Tibial nerve (tissue), 4 donors: ENCODE measurements around the gene MCM6.

ENCODE experiments used
- EP300 ChIP-seq, 2 donors: sonication (generic); formaldehyde crosslinking; IDR thresholded peaks; one replicate each; pipeline ENCODE4 v1.6.1; 2017; ENCODE audit warnings: antibody characterized with exemption in 2 of 2, mild to moderate bottlenecking in 1 of 2
- POLR2A ChIP-seq, 2 donors: fragments of 450-650 bp; IDR thresholded peaks; one replicate each; pipeline ENCODE4 v1.6.1; 2017; ENCODE audit warnings: antibody characterized with exemption in 2 of 2, mild to moderate bottlenecking in 2 of 2, moderate library complexity in 2 of 2
- TF ChIP-seq, protein P1 (sequence below), 5 experiments: fragments of 200-600 bp in 3 of 5; fragments of 450-650 bp in 2 of 5; sonication (generic) in 3 of 5; IDR thresholded peaks; one replicate each; pipeline ENCODE4 v1.5.1; 2016 to 2019; ENCODE audit warnings: antibody characterized with exemption in 5 of 5, mild to moderate bottlenecking in 3 of 5, moderate library complexity in 2 of 5

DNA sequence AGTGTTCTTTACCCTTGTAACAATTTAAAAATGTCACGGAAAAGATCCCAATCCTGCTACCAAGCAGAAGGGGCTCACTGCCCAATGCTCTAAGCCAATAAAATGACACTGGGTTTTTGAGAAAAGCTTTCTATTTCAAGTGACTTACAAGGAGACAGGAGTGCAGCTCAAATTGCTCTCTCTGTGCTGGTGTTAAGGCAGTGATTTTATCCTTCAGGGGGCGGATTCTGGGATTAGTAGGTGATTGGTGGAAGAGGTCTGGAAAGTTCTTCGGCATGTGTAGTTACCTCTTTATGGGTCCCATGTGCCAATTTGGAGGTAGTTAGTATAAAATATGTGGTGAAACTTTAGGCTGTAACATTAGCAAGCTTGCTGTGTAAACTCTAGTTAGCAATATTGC, 27.4 kb upstream of the MCM6 start:
- TF ChIP-seq, protein P1, sequence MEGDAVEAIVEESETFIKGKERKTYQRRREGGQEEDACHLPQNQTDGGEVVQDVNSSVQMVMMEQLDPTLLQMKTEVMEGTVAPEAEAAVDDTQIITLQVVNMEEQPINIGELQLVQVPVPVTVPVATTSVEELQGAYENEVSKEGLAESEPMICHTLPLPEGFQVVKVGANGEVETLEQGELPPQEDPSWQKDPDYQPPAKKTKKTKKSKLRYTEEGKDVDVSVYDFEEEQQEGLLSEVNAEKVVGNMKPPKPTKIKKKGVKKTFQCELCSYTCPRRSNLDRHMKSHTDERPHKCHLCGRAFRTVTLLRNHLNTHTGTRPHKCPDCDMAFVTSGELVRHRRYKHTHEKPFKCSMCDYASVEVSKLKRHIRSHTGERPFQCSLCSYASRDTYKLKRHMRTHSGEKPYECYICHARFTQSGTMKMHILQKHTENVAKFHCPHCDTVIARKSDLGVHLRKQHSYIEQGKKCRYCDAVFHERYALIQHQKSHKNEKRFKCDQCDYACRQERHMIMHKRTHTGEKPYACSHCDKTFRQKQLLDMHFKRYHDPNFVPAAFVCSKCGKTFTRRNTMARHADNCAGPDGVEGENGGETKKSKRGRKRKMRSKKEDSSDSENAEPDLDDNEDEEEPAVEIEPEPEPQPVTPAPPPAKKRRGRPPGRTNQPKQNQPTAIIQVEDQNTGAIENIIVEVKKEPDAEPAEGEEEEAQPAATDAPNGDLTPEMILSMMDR (IDR thresholded peaks at IDR 0.05) = no peak
- TF ChIP-seq EP300 (IDR thresholded peaks at IDR 0.05) (no peak), POLR2A (IDR thresholded peaks at IDR 0.05) (no peak)
